Activated naive CD4-positive, alpha-beta T cell treated with anti-CD3 and anti-CD28 coated beads for 36 hours (primary cell): ENCODE measurements around the gene PCDHGB7. TPM values are rescaled to one million over a fixed set of nuclear protein-coding genes. Genes with fewer than 3 reads are reported as not detected.
"Not testable (repeated sequence)": the region's sequence is repeated elsewhere in the genome, so short reads cannot be mapped to it uniquely, and the experiment has no call there.

ENCODE experiments used
- CTCF ChIA-PET: fragments of 350-600 bp; sonication (Branson Sonifier 250); formaldehyde crosslinking; loops from one replicate; lab custom pipeline; 2021; ENCODE audit warnings: antibody characterized with exemption; lab: Charles Lee
- DNase-seq: peaks from one replicate; pipeline ENCODE4 v3.0.0-alpha.2; 2020
- H3K27ac Mint-ChIP-seq: one replicate; pipeline ENCODE4 v1.8.0; 2021; ENCODE audit warnings: mild to moderate bottlenecking, mixed read lengths
- H3K27me3 Mint-ChIP-seq: one replicate; pipeline ENCODE4 v1.8.0; 2021; ENCODE audit warnings: low read depth, mixed read lengths
- H3K36me3 Mint-ChIP-seq: one replicate; pipeline ENCODE4 v1.8.0; 2021; ENCODE audit warnings: low read depth, mixed read lengths
- H3K4me1 Mint-ChIP-seq: one replicate; pipeline ENCODE4 v1.8.0; 2021; ENCODE audit warnings: low read depth, mixed read lengths
- H3K4me3 Mint-ChIP-seq: one replicate; pipeline ENCODE4 v1.8.0; 2021; ENCODE audit warnings: mild to moderate bottlenecking, moderate library complexity, mixed read lengths
- H3K9me3 Mint-ChIP-seq: one replicate; pipeline ENCODE4 v1.8.0; 2021; ENCODE audit warnings: mixed read lengths
- intact Hi-C: fragments of 100-400 bp; cut with micrococcal nuclease; formaldehyde crosslinking; loops from one replicate; pipeline ENCODE4 v1.15.1; 2023
- total RNA-seq, 2 experiments: library from RNA; stranded (reverse); gene quantifications; one replicate each; pipeline ENCODE4 v1.2.3, GENCODE V29; 2021

Gene PCDHGB7
- not detected for total RNA-seq

GRCh38 chr5:141417494-141418172 lies at the start of gene PCDHGB7:
Gene PCDHGB7, plus strand, starts transcription at chr5:141417677. Its CDS starts 183 bp downstream, at chr5:141417860.
- DNase-seq, result peak; percentile 75
- Mint-ChIP-seq H3K36me3 (peaks cover 33% of the 10 kb centered on the region), H3K9me3 (peaks cover 28% of the 10 kb centered on the region), H3K27me3 (peaks cover 78% of the 10 kb centered on the region), H3K4me3 (peak within 1 kb of the TSS; percentile 67), H3K4me1 (peaks cover 16% of the 10 kb centered on the region)
- not testable (repeated sequence) for H3K27ac Mint-ChIP-seq
- intact Hi-C loops, result loop anchor here (1.0 to 10.0 kb wide), 3 partner anchors 13 to 457 kb away; partner anchors contain the start of genes PCDH1 and PCDHGA12
- CTCF ChIA-PET, result interaction anchor here (0.9 to 7.2 kb wide), 5 partner anchors 9 to 149 kb away, joined by 3 to 45 read pairs (median 7); partner anchors contain the start of gene PCDHGB6

GRCh38 chr5:141369994-141370848 lies 47.3 kb upstream of the PCDHGB7 start, which contains the start of gene PCDHGB3:
Gene PCDHGB3, plus strand, starts transcription at chr5:141370242. Its CDS starts 153 bp downstream, at chr5:141370395.
- no peak within 1 kb of the TSS for H3K27ac Mint-ChIP-seq
- H3K36me3 Mint-ChIP-seq, result peaks cover 7% of the 10 kb centered on the region
- CTCF ChIA-PET, result interaction anchor here (0.6 to 2.0 kb wide), 21 partner anchors 11 to 196 kb away, joined by 3 to 8 read pairs (median 3); partner anchors contain the start of genes PCDHGA11, PCDHGA12, PCDHGA2 and PCDHGB1
- peaks cover 4% of the 10 kb centered on the region for H3K4me1 Mint-ChIP-seq
- intact Hi-C loops, result loop anchor here (1.0 to 10.0 kb wide), 4 partner anchors 37 to 194 kb away; partner anchors contain the start of genes PCDHB13, PCDHGA11 and PCDHGB6
- DNase-seq, result peak; percentile 47
- peak within 1 kb of the TSS; percentile 69 for H3K4me3 Mint-ChIP-seq
- H3K9me3 Mint-ChIP-seq, result peaks cover 25% of the 10 kb centered on the region
- H3K27me3 Mint-ChIP-seq, result peaks cover 68% of the 10 kb centered on the region

- CTCF ChIA-PET, result interaction anchor here (0.6 to 1.2 kb wide), 5 partner anchors 9 to 150 kb away, joined by 3 to 4 read pairs (median 3); partner anchors contain the start of gene PCDHGA4
- H3K27me3 Mint-ChIP-seq, result peaks cover 66% of the 10 kb centered on the region
- intact Hi-C loops, result loop anchor here (5.0 to 10.0 kb wide), 3 partner anchors 35 to 157 kb away; partner anchors contain the start of genes PCDHB13, PCDHGA11 and PCDHGB6
- no peak for DNase-seq
- H3K36me3 Mint-ChIP-seq, result peaks cover 9% of the 10 kb centered on the region
- no peak overlapping the region for H3K27ac Mint-ChIP-seq
- peaks cover 4% of the 10 kb centered on the region for H3K4me1 Mint-ChIP-seq
- no peak overlapping the region for H3K4me3 Mint-ChIP-seq
- H3K9me3 Mint-ChIP-seq, result peaks cover 24% of the 10 kb centered on the region
Measured at GRCh38 chr5:141371572-141372475, 45.7 kb upstream of the PCDHGB7 start.

GRCh38 chr5:141373673-141374317 lies 43.7 kb upstream of the PCDHGB7 start, which contains the start of gene PCDHGA6:
Gene PCDHGA6, plus strand, starts transcription at chr5:141373891. Its CDS starts 193 bp downstream, at chr5:141374084.
- Mint-ChIP-seq H3K4me1 (peaks cover 4% of the 10 kb centered on the region), H3K27ac (no peak within 1 kb of the TSS), H3K27me3 (peaks cover 57% of the 10 kb centered on the region), H3K9me3 (peaks cover 28% of the 10 kb centered on the region), H3K36me3 (peaks cover 11% of the 10 kb centered on the region), H3K4me3 (peak within 1 kb of the TSS; percentile 51)
- DNase-seq, result no peak
- intact Hi-C loops, result loop anchor here (5.0 to 10.0 kb wide), 3 partner anchors 34 to 159 kb away; partner anchors contain the start of genes PCDHB13, PCDHGA11 and PCDHGB6
- CTCF ChIA-PET, result interaction anchor here (1.0 to 1.2 kb wide), 2 partner anchors 10 to 47 kb away, joined by 3 to 4 read pairs; partner anchors contain the start of genes PCDHGA11 and PCDHGA5

GRCh38 chr5:141374627-141375026 lies 42.9 kb upstream of the PCDHGB7 start:
- Mint-ChIP-seq H3K9me3 (peaks cover 29% of the 10 kb centered on the region), H3K4me1 (peaks cover 4% of the 10 kb centered on the region), H3K4me3 (no peak overlapping the region), H3K27ac (no peak overlapping the region), H3K27me3 (peaks cover 57% of the 10 kb centered on the region), H3K36me3 (peaks cover 11% of the 10 kb centered on the region)
- CTCF ChIA-PET, result interaction anchor here (1.0 to 1.2 kb wide), 2 partner anchors 11 to 46 kb away, joined by 3 to 4 read pairs; partner anchors contain the start of genes PCDHGA11 and PCDHGA5
- no peak for DNase-seq
- intact Hi-C loops, result loop anchor here (5.0 to 10.0 kb wide), 3 partner anchors 33 to 160 kb away; partner anchors contain the start of genes PCDHB13, PCDHGA11 and PCDHGB6

- H3K4me3 Mint-ChIP-seq, H3K27ac Mint-ChIP-seq, DNase-seq, H3K4me1 Mint-ChIP-seq: not testable (repeated sequence)
- intact Hi-C loops, result loop anchor here (10.0 kb wide), 1 partner anchor 161 kb away; the partner anchor contains the start of gene PCDHB13
- Mint-ChIP-seq H3K9me3 (peaks cover 29% of the 10 kb centered on the region), H3K36me3 (peaks cover 11% of the 10 kb centered on the region), H3K27me3 (peaks cover 51% of the 10 kb centered on the region)
- CTCF ChIA-PET, result interaction anchor here (0.7 kb wide), 1 partner anchor 12 kb away, joined by 4 read pairs; the partner anchor contains the start of gene PCDHGB4
Measured at GRCh38 chr5:141375444-141376155, 41.9 kb upstream of the PCDHGB7 start.

GRCh38 chr5:141382469-141383294 lies 34.8 kb upstream of the PCDHGB7 start, which contains the start of gene PCDHGA7:
Gene PCDHGA7, plus strand, starts transcription at chr5:141382742. Its CDS starts 158 bp downstream, at chr5:141382900.
- H3K9me3 Mint-ChIP-seq, result peaks cover 15% of the 10 kb centered on the region
- H3K4me3 Mint-ChIP-seq, result peak within 1 kb of the TSS; percentile 66
- no peak for DNase-seq
- no peaks in the 10 kb centered on the region for H3K4me1 Mint-ChIP-seq
- no peak within 1 kb of the TSS for H3K27ac Mint-ChIP-seq
- intact Hi-C loops, result no loop called here
- H3K27me3 Mint-ChIP-seq, result peaks cover 66% of the 10 kb centered on the region
- CTCF ChIA-PET, result no interaction called here
- H3K36me3 Mint-ChIP-seq, result peaks cover 9% of the 10 kb centered on the region

- intact Hi-C loops, result no loop called here
- CTCF ChIA-PET, result no interaction called here
- peaks cover 69% of the 10 kb centered on the region for H3K27me3 Mint-ChIP-seq
Measured at GRCh38 chr5:141383345-141383744, 34.1 kb upstream of the PCDHGB7 start.

GRCh38 chr5:141384471-141385267 lies 32.8 kb upstream of the PCDHGB7 start:
- Mint-ChIP-seq H3K27me3 (peaks cover 73% of the 10 kb centered on the region), H3K27ac (no peak overlapping the region), H3K4me1 (no peaks in the 10 kb centered on the region), H3K4me3 (no peak overlapping the region), H3K36me3 (peaks cover 10% of the 10 kb centered on the region), H3K9me3 (peaks cover 21% of the 10 kb centered on the region)
- CTCF ChIA-PET, result interaction anchor here (0.9 kb wide), 1 partner anchor 36 kb away, joined by 4 read pairs; the partner anchor contains the start of gene PCDHGA11
- intact Hi-C loops, result no loop called here
- DNase-seq, result no peak

More at GRCh38 chr5:141383345-141383744, 34.1 kb upstream of the PCDHGB7 start:
- Mint-ChIP-seq H3K4me1 (no peaks in the 10 kb centered on the region), H3K4me3 (no peak overlapping the region), H3K36me3 (peaks cover 7% of the 10 kb centered on the region), H3K9me3 (peaks cover 16% of the 10 kb centered on the region), H3K27ac (no peak overlapping the region)
- no peak for DNase-seq
